HepG2 (cell line): ENCODE results near the gene SCFD2. TPM values are rescaled to one million over a fixed set of nuclear protein-coding genes. Genes with fewer than 3 reads are reported as not detected.
A peak's percentile ranks its signal among the peaks of the same experiment; 100 is the strongest.

Source experiments
- BCLAF1 ChIP-seq: fragments of 450-650 bp; IDR thresholded peaks from 2 replicates; pipeline ENCODE4 v1.6.1; 2017; ENCODE audit warnings: mild to moderate bottlenecking
- GPN1 ChIP-seq: sonication (generic); formaldehyde crosslinking; IDR thresholded peaks from 2 replicates; pipeline ENCODE4 v1.5.1; 2020; ENCODE audit warnings: missing genetic modification reagents, borderline replicate concordance
- JUNB ChIP-seq: sonication (generic); formaldehyde crosslinking; IDR thresholded peaks from 2 replicates; pipeline ENCODE4 v1.8.0; 2022; ENCODE audit warnings: missing genetic modification reagents, mild to moderate bottlenecking, borderline replicate concordance
- KLF15 ChIP-seq: sonication (generic); formaldehyde crosslinking; IDR thresholded peaks from 2 replicates; pipeline ENCODE4 v1.8.1; 2023; ENCODE audit warnings: borderline replicate concordance, mild to moderate bottlenecking, inconsistent platforms, missing genetic modification reagents, mixed read lengths
- KMT2A ChIP-seq: sonication (generic); formaldehyde crosslinking; IDR thresholded peaks from 2 replicates; pipeline ENCODE4 v1.4.0; 2020; ENCODE audit warnings: missing genetic modification reagents
- NFRKB ChIP-seq: fragments of 450-650 bp; IDR thresholded peaks from 2 replicates; pipeline ENCODE4 v1.6.1; 2017
- PAXIP1 ChIP-seq: sonication (generic); formaldehyde crosslinking; conservative IDR thresholded peaks from 2 replicates; pipeline ENCODE4 v1.4.0; 2020; ENCODE audit warnings: mild to moderate bottlenecking, missing genetic modification reagents, moderate library complexity
- SAP130 ChIP-seq: IDR thresholded peaks from 2 replicates; pipeline ENCODE4 v1.6.1; 2016; ENCODE audit warnings: low read depth
- TFDP2 ChIP-seq: sonication (generic); formaldehyde crosslinking; IDR thresholded peaks from 2 replicates; pipeline ENCODE4 v1.4.0; 2020; ENCODE audit warnings: missing genetic modification reagents
- ZNF292 ChIP-seq: sonication (generic); formaldehyde crosslinking; IDR thresholded peaks from 2 replicates; pipeline ENCODE4 v1.8.1; 2022; ENCODE audit warnings: mild to moderate bottlenecking, low read depth, missing genetic modification reagents, borderline replicate concordance
- ZNF430 ChIP-seq: sonication (generic); formaldehyde crosslinking; IDR thresholded peaks from 2 replicates; pipeline ENCODE4 v1.9.0; 2021; ENCODE audit warnings: mild to moderate bottlenecking, missing genetic modification reagents
- ZNF574 ChIP-seq: sonication (generic); formaldehyde crosslinking; IDR thresholded peaks from 2 replicates; pipeline ENCODE4 v1.4.0; 2020; ENCODE audit warnings: missing genetic modification reagents
- ZNF703 ChIP-seq: sonication (generic); formaldehyde crosslinking; IDR thresholded peaks from 2 replicates; pipeline ENCODE4 v1.5.1; 2020; ENCODE audit warnings: missing genetic modification reagents, mild to moderate bottlenecking, moderate library complexity, borderline replicate concordance
- ZXDC ChIP-seq: sonication (generic); formaldehyde crosslinking; IDR thresholded peaks from 2 replicates; pipeline ENCODE4 v1.5.0; 2020; ENCODE audit warnings: mild to moderate bottlenecking, missing genetic modification reagents
- polyA plus RNA-seq, 8 experiments: library from polyadenylated mRNA; depleted of rRNA in 3 of 8; stranded (reverse) in 7 of 8; unstranded in 1 of 8; fragments of >200 nt; fragmentation: Illumina TruSeq in 4 of 8; extraction: Trizol in 4 of 8; gene quantifications; 2 replicates each; pipeline versions ENCODE4 v1.2.1 to v1.2.3, GENCODE V29; 2011 to 2016; ENCODE audit warnings: low read depth in 4 of 8, missing spikeins in 1 of 8, mixed read lengths in 1 of 8; ENCODE audit not compliant: insufficient read depth in 1 of 8
- total RNA-seq, 5 experiments: library from RNA; depleted of rRNA; stranded (reverse); fragments of >200 nt; fragmentation: Illumina TruSeq; extraction: Trizol; gene quantifications; 2 replicates each; pipeline ENCODE4 v1.2.3, GENCODE V29; 2016; ENCODE audit warnings: low read depth in 1 of 5

Gene SCFD2
- total and polyA plus RNA-seq, 2 of the 13 experiments (the other 11 are each of a cell fraction or from before 2014, with no cell fraction given): 4.6 to 15.6 TPM

- TF ChIP-seq PAXIP1 (CRISPR knock-in tag): peak; percentile 23; the same call in 1 of the 2 replicates
- peak; percentile 83 for TF ChIP-seq TFDP2 (CRISPR knock-in tag)
- peak; percentile 95 for TF ChIP-seq KMT2A (CRISPR knock-in tag)
- TF ChIP-seq BCLAF1: no peak
- TF ChIP-seq KLF15: peak; percentile 28; the same call in 1 of the 2 replicates
- peak; percentile 56 for TF ChIP-seq ZNF292 (CRISPR knock-in tag)
- peak; percentile 83 for TF ChIP-seq SAP130 (CRISPR knock-in tag)
- peak; percentile 55; the same call in 1 of the 2 replicates for TF ChIP-seq ZNF574 (CRISPR knock-in tag)
- no peak; the same call in 1 of the 2 replicates for TF ChIP-seq ZNF703 (CRISPR knock-in tag)
- TF ChIP-seq GPN1 (CRISPR knock-in tag): no peak; the same call in 1 of the 2 replicates
- no peak for TF ChIP-seq JUNB (CRISPR knock-in tag)
- TF ChIP-seq ZXDC (CRISPR knock-in tag): 0 out of 2 replicates have a peak, but pooled peaks have one; percentile 40
- peak; percentile 79 for TF ChIP-seq ZNF430 (CRISPR knock-in tag)
- TF ChIP-seq NFRKB: no peak
Measured at GRCh38 chr4:53377319-53378170, 11.7 kb upstream of the SCFD2 start, which contains the start of gene FIP1L1 (continued).
